ENCODE results near the gene TXNDC2. TPM values are rescaled to one million over a fixed set of nuclear protein-coding genes. Genes with fewer than 3 reads are reported as not detected.

Gene TXNDC2
- total and polyA plus RNA-seq, 9 of the 15 experiments (the other 6 are each of a cell fraction or from before 2014, with no cell fraction given), result 1.2 to 4.9 (median 2.3) TPM

DNA sequence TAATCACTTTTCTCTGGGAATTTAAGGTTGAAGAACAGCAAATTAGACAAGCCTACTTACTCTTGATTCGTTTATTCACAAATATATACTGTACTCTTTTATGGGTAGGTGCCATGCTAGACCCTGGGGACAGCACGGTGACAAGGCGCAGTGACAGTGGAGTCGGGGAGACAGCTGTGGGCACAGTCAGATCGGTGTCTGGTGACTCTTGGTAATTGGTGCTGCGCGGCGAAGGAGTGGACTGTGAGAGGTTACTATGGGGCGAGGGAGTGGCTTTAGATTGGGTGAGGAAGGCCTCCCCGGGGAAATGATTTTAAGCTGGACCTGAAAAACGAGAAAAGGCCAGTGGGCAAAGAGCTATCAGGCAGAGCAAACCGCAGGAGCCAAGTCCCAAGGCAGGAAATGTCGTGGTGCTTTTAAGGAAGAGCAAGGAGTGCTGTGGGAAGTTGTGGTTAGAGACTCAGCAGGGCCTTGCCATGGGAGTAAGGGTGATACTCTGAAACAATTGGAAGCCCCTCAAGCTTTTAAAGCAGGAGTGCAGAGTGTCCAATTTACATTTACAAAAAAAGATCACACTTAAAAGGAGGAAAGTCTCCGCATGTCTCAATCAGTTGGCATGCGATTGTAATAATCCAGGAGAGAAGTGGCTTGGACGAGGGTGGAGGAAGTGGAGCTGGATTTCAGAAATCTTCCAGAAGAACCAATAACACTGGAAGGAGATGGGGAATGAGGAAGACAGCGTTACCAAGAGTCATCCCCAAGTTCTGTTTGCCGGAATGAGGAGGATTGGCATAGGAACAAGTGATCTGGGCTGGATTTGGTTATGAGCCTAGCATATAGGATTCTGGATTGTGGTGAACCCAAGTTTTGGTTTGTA is 36.1 kb upstream of the TXNDC2 start (continued):
- TF ChIP-seq CREB1 (IDR thresholded peaks at IDR 0.05), result no peak
- TF ChIP-seq CREB1 (CRISPR knock-in tag; IDR thresholded peaks at IDR 0.05), result no peak
- TF ChIP-seq, protein P1, sequence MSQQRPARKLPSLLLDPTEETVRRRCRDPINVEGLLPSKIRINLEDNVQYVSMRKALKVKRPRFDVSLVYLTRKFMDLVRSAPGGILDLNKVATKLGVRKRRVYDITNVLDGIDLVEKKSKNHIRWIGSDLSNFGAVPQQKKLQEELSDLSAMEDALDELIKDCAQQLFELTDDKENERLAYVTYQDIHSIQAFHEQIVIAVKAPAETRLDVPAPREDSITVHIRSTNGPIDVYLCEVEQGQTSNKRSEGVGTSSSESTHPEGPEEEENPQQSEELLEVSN (IDR thresholded peaks at IDR 0.05; ENCODE audit: borderline replicate concordance in 1 of 2, extremely low read depth in 1 of 2, insufficient read depth in 1 of 2, insufficient read length in 1 of 2, low read depth in 1 of 2, low read length in 1 of 2, poor library complexity in 1 of 2, severe bottlenecking in 1 of 2), result no peak
- peak; percentile 63 for TF ChIP-seq CTBP1 (IDR thresholded peaks at IDR 0.05; ENCODE audit: borderline replicate concordance)
- no peak for TF ChIP-seq FOXJ2 (tag; IDR thresholded peaks at IDR 0.05)
- no peak for TF ChIP-seq ZNF57 (CRISPR knock-in tag; IDR thresholded peaks at IDR 0.05)
- no peak for TF ChIP-seq IRF2 (CRISPR knock-in tag; IDR thresholded peaks at IDR 0.05)
- TF ChIP-seq, protein P2, sequence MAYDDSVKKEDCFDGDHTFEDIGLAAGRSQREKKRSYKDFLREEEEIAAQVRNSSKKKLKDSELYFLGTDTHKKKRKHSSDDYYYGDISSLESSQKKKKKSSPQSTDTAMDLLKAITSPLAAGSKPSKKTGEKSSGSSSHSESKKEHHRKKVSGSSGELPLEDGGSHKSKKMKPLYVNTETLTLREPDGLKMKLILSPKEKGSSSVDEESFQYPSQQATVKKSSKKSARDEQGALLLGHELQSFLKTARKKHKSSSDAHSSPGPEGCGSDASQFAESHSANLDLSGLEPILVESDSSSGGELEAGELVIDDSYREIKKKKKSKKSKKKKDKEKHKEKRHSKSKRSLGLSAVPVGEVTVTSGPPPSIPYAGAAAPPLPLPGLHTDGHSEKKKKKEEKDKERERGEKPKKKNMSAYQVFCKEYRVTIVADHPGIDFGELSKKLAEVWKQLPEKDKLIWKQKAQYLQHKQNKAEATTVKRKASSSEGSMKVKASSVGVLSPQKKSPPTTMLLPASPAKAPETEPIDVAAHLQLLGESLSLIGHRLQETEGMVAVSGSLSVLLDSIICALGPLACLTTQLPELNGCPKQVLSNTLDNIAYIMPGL (CRISPR knock-in tag; IDR thresholded peaks at IDR 0.05), result no peak
- no peak for TF ChIP-seq TAF15 (IDR thresholded peaks at IDR 0.05; ENCODE audit: low read depth, low read length)
- no peak for TF ChIP-seq BACH1 (tag; IDR thresholded peaks at IDR 0.05)
- peak; percentile 44; the same call in 1 of the 2 replicates for TF ChIP-seq L3MBTL2 (IDR thresholded peaks at IDR 0.05)
- peak in 1 of 2 experiments; percentile 38; a peak in 1 of 4 replicates for TF ChIP-seq TRIM24 (IDR thresholded peaks at IDR 0.05)
- TF ChIP-seq, protein P3, sequence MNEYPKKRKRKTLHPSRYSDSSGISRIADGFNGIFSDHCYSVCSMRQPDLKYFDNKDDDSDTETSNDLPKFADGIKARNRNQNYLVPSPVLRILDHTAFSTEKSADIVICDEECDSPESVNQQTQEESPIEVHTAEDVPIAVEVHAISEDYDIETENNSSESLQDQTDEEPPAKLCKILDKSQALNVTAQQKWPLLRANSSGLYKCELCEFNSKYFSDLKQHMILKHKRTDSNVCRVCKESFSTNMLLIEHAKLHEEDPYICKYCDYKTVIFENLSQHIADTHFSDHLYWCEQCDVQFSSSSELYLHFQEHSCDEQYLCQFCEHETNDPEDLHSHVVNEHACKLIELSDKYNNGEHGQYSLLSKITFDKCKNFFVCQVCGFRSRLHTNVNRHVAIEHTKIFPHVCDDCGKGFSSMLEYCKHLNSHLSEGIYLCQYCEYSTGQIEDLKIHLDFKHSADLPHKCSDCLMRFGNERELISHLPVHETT (CRISPR knock-in tag; conservative IDR thresholded peaks at IDR 0.05 in 1 of 2, IDR thresholded peaks at IDR 0.05 in 1 of 2), result peak in 1 of 2 experiments; percentile 55; a peak in 2 of 4 replicates
- TF ChIP-seq, protein P4, sequence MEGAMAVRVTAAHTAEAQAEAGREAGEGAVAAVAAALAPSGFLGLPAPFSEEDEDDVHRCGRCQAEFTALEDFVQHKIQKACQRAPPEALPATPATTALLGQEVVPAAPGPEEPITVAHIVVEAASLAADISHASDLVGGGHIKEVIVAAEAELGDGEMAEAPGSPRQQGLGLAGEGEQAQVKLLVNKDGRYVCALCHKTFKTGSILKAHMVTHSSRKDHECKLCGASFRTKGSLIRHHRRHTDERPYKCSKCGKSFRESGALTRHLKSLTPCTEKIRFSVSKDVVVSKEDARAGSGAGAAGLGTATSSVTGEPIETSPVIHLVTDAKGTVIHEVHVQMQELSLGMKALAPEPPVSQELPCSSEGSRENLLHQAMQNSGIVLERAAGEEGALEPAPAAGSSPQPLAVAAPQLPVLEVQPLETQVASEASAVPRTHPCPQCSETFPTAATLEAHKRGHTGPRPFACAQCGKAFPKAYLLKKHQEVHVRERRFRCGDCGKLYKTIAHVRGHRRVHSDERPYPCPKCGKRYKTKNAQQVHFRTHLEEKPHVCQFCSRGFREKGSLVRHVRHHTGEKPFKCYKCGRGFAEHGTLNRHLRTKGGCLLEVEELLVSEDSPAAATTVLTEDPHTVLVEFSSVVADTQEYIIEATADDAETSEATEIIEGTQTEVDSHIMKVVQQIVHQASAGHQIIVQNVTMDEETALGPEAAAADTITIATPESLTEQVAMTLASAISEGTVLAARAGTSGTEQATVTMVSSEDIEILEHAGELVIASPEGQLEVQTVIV (CRISPR knock-in tag; IDR thresholded peaks at IDR 0.05; ENCODE audit: borderline replicate concordance), result no peak
- TF ChIP-seq, protein P5, sequence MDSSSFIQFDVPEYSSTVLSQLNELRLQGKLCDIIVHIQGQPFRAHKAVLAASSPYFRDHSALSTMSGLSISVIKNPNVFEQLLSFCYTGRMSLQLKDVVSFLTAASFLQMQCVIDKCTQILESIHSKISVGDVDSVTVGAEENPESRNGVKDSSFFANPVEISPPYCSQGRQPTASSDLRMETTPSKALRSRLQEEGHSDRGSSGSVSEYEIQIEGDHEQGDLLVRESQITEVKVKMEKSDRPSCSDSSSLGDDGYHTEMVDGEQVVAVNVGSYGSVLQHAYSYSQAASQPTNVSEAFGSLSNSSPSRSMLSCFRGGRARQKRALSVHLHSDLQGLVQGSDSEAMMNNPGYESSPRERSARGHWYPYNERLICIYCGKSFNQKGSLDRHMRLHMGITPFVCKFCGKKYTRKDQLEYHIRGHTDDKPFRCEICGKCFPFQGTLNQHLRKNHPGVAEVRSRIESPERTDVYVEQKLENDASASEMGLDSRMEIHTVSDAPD (CRISPR knock-in tag; IDR thresholded peaks at IDR 0.05), result no peak
- TF ChIP-seq ZNF174 (CRISPR knock-in tag; IDR thresholded peaks at IDR 0.05), result no peak
- no peak for TF ChIP-seq STAT5B (CRISPR knock-in tag; IDR thresholded peaks at IDR 0.05)
- no peak for TF ChIP-seq PHF21A (IDR thresholded peaks at IDR 0.05; ENCODE audit: borderline replicate concordance, low read depth)

Data from K562 (cell line).